ENCODE data around the gene LRP11. TPM values are rescaled to one million over a fixed set of nuclear protein-coding genes. Genes with fewer than 3 reads are reported as not detected.

LRP11 gene
- total and polyA plus RNA-seq, 2 donors from 2014 or later = 22.1 to 34.0 TPM

DNA sequence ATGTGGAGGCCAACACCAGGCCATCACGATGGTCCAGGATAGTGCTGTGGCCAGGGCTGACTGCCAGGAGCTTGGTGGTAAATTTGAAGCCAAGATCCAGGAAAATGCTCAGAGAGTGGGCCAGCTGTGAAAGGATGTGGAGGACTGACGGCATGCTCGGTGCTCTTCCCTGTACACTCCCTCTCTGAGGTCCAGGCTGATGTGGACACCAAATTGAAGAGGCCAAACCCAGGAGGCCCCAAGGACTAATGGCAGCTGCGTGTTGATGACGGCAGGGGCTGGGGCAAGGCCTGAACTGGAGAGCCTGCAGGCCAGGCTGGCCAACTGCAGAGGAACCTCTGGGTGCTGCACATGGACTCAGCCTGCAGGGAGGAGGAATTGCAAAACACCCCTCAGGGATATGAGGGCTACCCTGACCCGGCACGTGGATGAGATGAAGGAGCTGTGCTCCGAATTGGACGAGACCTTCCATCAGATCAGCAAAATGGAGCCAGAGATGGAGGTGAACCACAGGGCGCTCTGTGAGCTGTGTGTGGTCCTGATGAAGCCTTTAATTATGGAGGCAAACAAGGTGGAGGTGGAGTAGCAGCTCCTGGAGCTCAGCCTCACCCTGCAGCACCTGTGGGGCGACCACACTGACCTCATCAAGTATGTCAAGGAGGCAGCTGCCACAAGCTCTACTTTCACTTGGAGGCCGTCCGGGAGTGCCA lies 40.7 kb upstream of the LRP11 start:
- H3K36me3 ChIP-seq (ENCODE audit: control insufficient read depth in 2 of 3, insufficient read depth in 3 of 3, low read length in 3 of 3) = no peaks in the 10 kb centered on the region
- FAIRE-seq (no peak), DNase-seq (peak in 2 of 5 donors; percentile 7 to 15)
- H3K9ac ChIP-seq (ENCODE audit: low read length in 3 of 3) = no peak overlapping the region
- peaks cover 0 to 4% (median 0%) of the 10 kb centered on the region in 3 donors for H3K9me3 ChIP-seq (ENCODE audit: control insufficient read depth in 2 of 3, insufficient read depth in 1 of 3, low read length in 3 of 3)
- intact Hi-C loops (cut with DNase I) = no loop called here
- TF ChIP-seq, protein P1, sequence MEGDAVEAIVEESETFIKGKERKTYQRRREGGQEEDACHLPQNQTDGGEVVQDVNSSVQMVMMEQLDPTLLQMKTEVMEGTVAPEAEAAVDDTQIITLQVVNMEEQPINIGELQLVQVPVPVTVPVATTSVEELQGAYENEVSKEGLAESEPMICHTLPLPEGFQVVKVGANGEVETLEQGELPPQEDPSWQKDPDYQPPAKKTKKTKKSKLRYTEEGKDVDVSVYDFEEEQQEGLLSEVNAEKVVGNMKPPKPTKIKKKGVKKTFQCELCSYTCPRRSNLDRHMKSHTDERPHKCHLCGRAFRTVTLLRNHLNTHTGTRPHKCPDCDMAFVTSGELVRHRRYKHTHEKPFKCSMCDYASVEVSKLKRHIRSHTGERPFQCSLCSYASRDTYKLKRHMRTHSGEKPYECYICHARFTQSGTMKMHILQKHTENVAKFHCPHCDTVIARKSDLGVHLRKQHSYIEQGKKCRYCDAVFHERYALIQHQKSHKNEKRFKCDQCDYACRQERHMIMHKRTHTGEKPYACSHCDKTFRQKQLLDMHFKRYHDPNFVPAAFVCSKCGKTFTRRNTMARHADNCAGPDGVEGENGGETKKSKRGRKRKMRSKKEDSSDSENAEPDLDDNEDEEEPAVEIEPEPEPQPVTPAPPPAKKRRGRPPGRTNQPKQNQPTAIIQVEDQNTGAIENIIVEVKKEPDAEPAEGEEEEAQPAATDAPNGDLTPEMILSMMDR (IDR thresholded peaks at IDR 0.05; ENCODE audit: borderline replicate concordance, extremely low read depth, insufficient read depth) = no peak
- no peak overlapping the region for H3K4me3 ChIP-seq (ENCODE audit: low read length in 3 of 3)
- no peak overlapping the region for H3K27ac ChIP-seq (ENCODE audit: low read depth in 2 of 2, low read length in 2 of 2)
- H3K27me3 ChIP-seq (ENCODE audit: control insufficient read depth, insufficient read depth, low read length) = no peaks in the 10 kb centered on the region
- H3K4me1 ChIP-seq (ENCODE audit: control insufficient read depth in 2 of 3, insufficient read depth in 2 of 3, low read depth in 1 of 3, low read length in 3 of 3) = peaks cover 0 to 4% (median 0%) of the 10 kb centered on the region in 3 donors

DNA sequence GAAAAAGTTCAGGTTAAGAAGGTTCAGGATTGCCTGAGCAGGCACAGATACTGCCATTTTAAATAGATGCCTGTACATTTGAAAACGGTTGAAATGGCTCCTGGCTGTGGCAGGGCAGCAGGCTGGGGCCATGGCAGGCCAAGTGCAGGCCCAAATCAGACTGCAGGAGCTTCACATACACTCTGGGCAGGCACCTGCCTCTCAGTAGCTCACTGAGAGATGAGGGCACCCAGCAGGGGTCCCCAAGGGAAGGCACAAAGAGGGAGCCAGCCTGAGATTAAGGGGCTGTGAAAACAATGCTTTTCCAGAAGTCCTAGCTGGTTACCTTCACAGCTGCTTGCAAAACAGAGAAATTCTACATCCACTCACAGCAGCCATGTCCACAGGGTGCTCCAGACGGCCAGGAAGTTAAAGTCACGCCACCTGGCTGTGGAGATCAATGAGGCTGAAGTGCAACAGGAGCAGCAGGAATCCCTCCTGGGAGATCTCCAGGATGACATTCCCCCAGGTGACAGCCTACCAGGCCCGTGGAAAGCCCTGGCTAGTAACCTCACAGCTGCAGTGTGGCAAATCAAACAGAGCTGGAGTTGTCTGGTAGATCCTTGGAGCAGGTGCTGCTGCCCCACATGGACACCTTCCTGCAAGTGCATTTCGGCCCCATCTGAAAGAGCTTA lies 39.9 kb upstream of the LRP11 start:
- no peaks in the 10 kb centered on the region for H3K27me3 ChIP-seq (ENCODE audit: control insufficient read depth, insufficient read depth, low read length)
- no peaks in the 10 kb centered on the region for H3K36me3 ChIP-seq (ENCODE audit: control insufficient read depth in 2 of 3, insufficient read depth in 3 of 3, low read length in 3 of 3)
- DNase-seq (peak in 2 of 5 donors; percentile 7 to 33), FAIRE-seq (no peak)
- no peak overlapping the region for H3K27ac ChIP-seq (ENCODE audit: low read depth in 2 of 2, low read length in 2 of 2)
- H3K9me3 ChIP-seq (ENCODE audit: control insufficient read depth in 2 of 3, insufficient read depth in 1 of 3, low read length in 3 of 3) = peaks cover 0 to 4% (median 0%) of the 10 kb centered on the region in 3 donors
- TF ChIP-seq, protein P1 (IDR thresholded peaks at IDR 0.05; ENCODE audit: borderline replicate concordance, extremely low read depth, insufficient read depth) = no peak
- intact Hi-C loops (cut with DNase I) = no loop called here
- no peak overlapping the region for H3K9ac ChIP-seq (ENCODE audit: low read length in 3 of 3)
- H3K4me3 ChIP-seq (ENCODE audit: low read length in 3 of 3) = no peak overlapping the region
- H3K4me1 ChIP-seq (ENCODE audit: control insufficient read depth in 2 of 3, insufficient read depth in 2 of 3, low read depth in 1 of 3, low read length in 3 of 3) = peaks cover 0 to 4% (median 0%) of the 10 kb centered on the region in 3 donors

DNA sequence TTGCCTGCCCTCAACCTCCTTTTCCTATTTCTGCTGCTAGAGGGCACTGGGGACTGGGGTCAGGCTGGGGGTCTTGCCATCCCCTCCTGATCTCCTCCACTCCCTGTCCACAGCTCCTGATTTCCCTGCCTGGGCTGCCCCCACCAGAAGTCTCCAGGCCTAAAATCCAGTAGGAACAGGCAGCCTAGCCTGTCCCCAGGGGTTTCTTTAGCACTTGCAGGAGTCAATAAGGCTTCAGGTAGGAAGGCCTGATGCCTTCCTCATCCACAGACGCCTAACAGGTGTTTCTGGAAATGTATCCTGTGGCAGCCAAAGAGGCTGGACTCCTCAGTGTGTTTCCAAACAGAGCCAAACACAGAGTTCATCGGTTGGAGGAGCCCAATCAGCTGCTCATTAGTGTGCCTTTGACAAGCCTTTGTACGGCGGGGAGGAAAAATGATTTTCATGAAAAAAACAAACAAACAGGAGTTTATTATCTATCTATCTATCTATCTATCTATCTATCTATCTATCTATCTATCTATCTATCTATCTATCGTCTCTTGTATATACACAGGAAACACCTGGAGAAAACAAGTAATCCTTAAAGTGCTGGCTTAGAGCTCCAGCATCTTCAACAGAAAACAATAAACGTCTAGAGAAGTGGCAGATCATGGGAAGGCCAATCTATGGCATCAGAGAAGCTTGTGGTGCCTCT lies 37.4 kb upstream of the LRP11 start:
- Histone ChIP-seq H3K4me1 (ENCODE audit: control insufficient read depth in 2 of 3, insufficient read depth in 2 of 3, low read depth in 1 of 3, low read length in 3 of 3) (peaks cover 0 to 7% (median 0%) of the 10 kb centered on the region in 3 donors), H3K9ac (ENCODE audit: low read length in 3 of 3) (no peak overlapping the region), H3K27ac (ENCODE audit: low read depth in 2 of 2, low read length in 2 of 2) (no peak overlapping the region), H3K27me3 (ENCODE audit: control insufficient read depth, insufficient read depth, low read length) (no peaks in the 10 kb centered on the region), H3K9me3 (ENCODE audit: control insufficient read depth in 2 of 3, insufficient read depth in 1 of 3, low read length in 3 of 3) (no peaks in the 10 kb centered on the region), H3K4me3 (ENCODE audit: low read length in 3 of 3) (no peak overlapping the region), H3K36me3 (ENCODE audit: control insufficient read depth in 2 of 3, insufficient read depth in 3 of 3, low read length in 3 of 3) (no peaks in the 10 kb centered on the region)
- no peak for DNase-seq
- TF ChIP-seq, protein P1 (IDR thresholded peaks at IDR 0.05; ENCODE audit: borderline replicate concordance, extremely low read depth, insufficient read depth) = no peak
- intact Hi-C loops (cut with DNase I) = no loop called here
- no peak for FAIRE-seq

Measured in kidney (tissue), 14 donors.